Breast epithelium (tissue), 4 donors: ENCODE data around the gene CCDC112. TPM values are rescaled to one million over a fixed set of nuclear protein-coding genes. Genes with fewer than 3 reads are reported as not detected.

Experiments
- DNase-seq, 2 donors: peaks; one replicate each; pipeline ENCODE4 v3.0.0-alpha.2; 2019; ENCODE audit warnings: low spot score in 2 of 2
- H3K27ac ChIP-seq, 2 donors: fragments of 200-600 bp; sonication (generic) in 1 of 2; one replicate each; pipeline ENCODE4 v1.5.1; 2016 to 2019; ENCODE audit warnings: mild to moderate bottlenecking in 1 of 2
- H3K27me3 ChIP-seq, 2 donors: fragments of 200-600 bp; sonication (generic) in 1 of 2; one replicate each; pipeline versions ENCODE4 v1.5.1 to v1.6.0; 2017 to 2019; ENCODE audit warnings: control low read depth in 1 of 2, mild to moderate bottlenecking in 1 of 2
- H3K36me3 ChIP-seq: fragments of 200-600 bp; one replicate; pipeline ENCODE4 v1.5.1; 2019
- H3K4me1 ChIP-seq, 2 donors: fragments of 200-600 bp; sonication (generic); one replicate each; pipeline ENCODE4 v1.5.1; 2016 to 2019; ENCODE audit warnings: control low read depth in 1 of 2
- H3K4me3 ChIP-seq, 3 donors: fragments of 200-600 bp; sonication (generic); 1 replicate in 2 of 3; 2 replicates in 1 of 3; pipeline ENCODE4 v1.5.1; 2016 to 2019; ENCODE audit warnings: mild to moderate bottlenecking in 3 of 3, moderate library complexity in 2 of 3
- H3K9me3 ChIP-seq, 2 donors: fragments of 200-600 bp; sonication (generic) in 1 of 2; one replicate each; pipeline ENCODE4 v1.5.1; 2016 to 2019; ENCODE audit warnings: control low read depth in 1 of 2
- CTCF ChIP-seq, 3 donors: fragments of 450-650 bp; IDR thresholded peaks; one replicate each; pipeline ENCODE4 v1.5.1; 2016 to 2017; ENCODE audit warnings: antibody characterized with exemption in 3 of 3, mild to moderate bottlenecking in 3 of 3, moderate library complexity in 3 of 3
- POLR2A ChIP-seq: fragments of 450-650 bp; IDR thresholded peaks from one replicate; pipeline ENCODE4 v1.6.1; 2016; ENCODE audit warnings: antibody characterized with exemption, mild to moderate bottlenecking, moderate library complexity
- POLR2AphosphoS5 ChIP-seq, 3 donors: sonication (generic); formaldehyde crosslinking; IDR thresholded peaks; one replicate each; pipeline ENCODE4 v1.6.1; 2017; ENCODE audit warnings: antibody characterized with exemption in 3 of 3
- intact Hi-C: fragments of 100-400 bp; cut with DNase I; formaldehyde crosslinking; loops from one replicate; pipeline ENCODE4 v1.15.1; 2023; ENCODE audit warnings: low total_unique reads
- total RNA-seq, 3 donors: library from RNA; depleted of rRNA; stranded (reverse); fragments of >200 nt; gene quantifications; one replicate each; pipeline ENCODE4 v1.1.0, GENCODE V29; 2016

The CCDC112 gene
- total RNA-seq, 3 donors from 2014 or later, result 7.9 to 11.1 (median 8.6) TPM

- no peaks in the 10 kb centered on the region for H3K27me3 ChIP-seq
- no peaks in the 10 kb centered on the region for H3K9me3 ChIP-seq
- DNase-seq, result no peak
- H3K36me3 ChIP-seq, result no peaks in the 10 kb centered on the region
- no peak overlapping the region for H3K4me3 ChIP-seq
- no peaks in the 10 kb centered on the region for H3K4me1 ChIP-seq
- no peak overlapping the region for H3K27ac ChIP-seq
- intact Hi-C loops, result no loop called here
- no peak for TF ChIP-seq POLR2A
- no peak for TF ChIP-seq CTCF (IDR thresholded peaks at IDR 0.05)
- TF ChIP-seq POLR2AphosphoS5 (IDR thresholded peaks at IDR 0.05), result no peak
These were observed 27.6 kb upstream of the CCDC112 start for GRCh38 chr5:115324021-115324420.

- Histone ChIP-seq H3K36me3 (no peaks in the 10 kb centered on the region), H3K4me1 (no peaks in the 10 kb centered on the region), H3K27ac (no peak overlapping the region), H3K4me3 (no peak overlapping the region), H3K9me3 (no peaks in the 10 kb centered on the region), H3K27me3 (no peaks in the 10 kb centered on the region)
- DNase-seq, result no peak
- no peak for TF ChIP-seq CTCF (IDR thresholded peaks at IDR 0.05)
- TF ChIP-seq POLR2A, result no peak
- no peak for TF ChIP-seq POLR2AphosphoS5 (IDR thresholded peaks at IDR 0.05)
- intact Hi-C loops, result no loop called here
These were observed 26.3 kb upstream of the CCDC112 start for GRCh38 chr5:115322729-115323128.

GRCh38 chr5:115321309-115321708 lies 24.9 kb upstream of the CCDC112 start:
- Histone ChIP-seq H3K9me3 (no peaks in the 10 kb centered on the region), H3K36me3 (no peaks in the 10 kb centered on the region), H3K4me3 (no peak overlapping the region), H3K4me1 (no peaks in the 10 kb centered on the region), H3K27me3 (no peaks in the 10 kb centered on the region), H3K27ac (no peak overlapping the region)
- intact Hi-C loops, result no loop called here
- no peak for TF ChIP-seq POLR2AphosphoS5 (IDR thresholded peaks at IDR 0.05)
- no peak for TF ChIP-seq POLR2A
- no peak for TF ChIP-seq CTCF (IDR thresholded peaks at IDR 0.05)
- DNase-seq, result no peak

- Histone ChIP-seq H3K4me3 (no peak overlapping the region), H3K27ac (no peak overlapping the region), H3K36me3 (no peaks in the 10 kb centered on the region), H3K4me1 (no peaks in the 10 kb centered on the region), H3K9me3 (no peaks in the 10 kb centered on the region), H3K27me3 (no peaks in the 10 kb centered on the region)
- DNase-seq, result no peak
- TF ChIP-seq POLR2AphosphoS5 (IDR thresholded peaks at IDR 0.05) (no peak), CTCF (IDR thresholded peaks at IDR 0.05) (no peak), POLR2A (no peak)
- intact Hi-C loops, result no loop called here
These were observed 24.1 kb upstream of the CCDC112 start for GRCh38 chr5:115320515-115320914.

GRCh38 chr5:115320006-115320405 lies 23.6 kb upstream of the CCDC112 start:
- no peak for DNase-seq
- Histone ChIP-seq H3K4me3 (no peak overlapping the region), H3K9me3 (no peaks in the 10 kb centered on the region), H3K36me3 (no peaks in the 10 kb centered on the region), H3K27me3 (no peaks in the 10 kb centered on the region), H3K4me1 (no peaks in the 10 kb centered on the region), H3K27ac (no peak overlapping the region)
- no peak for TF ChIP-seq POLR2AphosphoS5 (IDR thresholded peaks at IDR 0.05)
- no peak for TF ChIP-seq CTCF (IDR thresholded peaks at IDR 0.05)
- intact Hi-C loops, result no loop called here
